Fibroblast of peridontal ligament (primary cell): ENCODE data around the gene PAQR5.
A peak's percentile ranks its signal among the peaks of the same experiment; 100 is the strongest.

Source experiments
- DNase-seq: peaks from one replicate; pipeline ENCODE4 v3.0.0-alpha.2; 2010; ENCODE audit errors: extremely low read depth

The PAQR5 gene

DNA sequence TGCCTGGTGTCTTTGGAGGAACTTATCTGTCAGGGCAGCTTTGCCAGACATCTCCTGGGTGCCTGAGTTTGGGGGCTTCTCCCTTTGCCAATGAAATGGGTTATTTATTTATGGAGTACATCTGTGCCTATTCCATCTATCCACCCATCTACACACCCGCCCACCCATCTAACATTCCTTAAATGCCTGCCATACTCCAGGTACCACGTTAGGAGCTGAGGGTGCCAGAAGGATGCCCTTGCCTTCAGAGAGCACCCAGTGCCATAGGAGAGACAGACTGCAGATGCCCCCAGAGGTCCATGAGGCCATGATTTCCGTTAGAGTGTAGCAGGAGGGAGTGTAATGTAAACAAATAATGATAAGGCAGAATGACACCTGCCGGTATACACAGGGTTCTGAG, 93.6 kb downstream of the PAQR5 start:
- DNase-seq = no peak

DNA sequence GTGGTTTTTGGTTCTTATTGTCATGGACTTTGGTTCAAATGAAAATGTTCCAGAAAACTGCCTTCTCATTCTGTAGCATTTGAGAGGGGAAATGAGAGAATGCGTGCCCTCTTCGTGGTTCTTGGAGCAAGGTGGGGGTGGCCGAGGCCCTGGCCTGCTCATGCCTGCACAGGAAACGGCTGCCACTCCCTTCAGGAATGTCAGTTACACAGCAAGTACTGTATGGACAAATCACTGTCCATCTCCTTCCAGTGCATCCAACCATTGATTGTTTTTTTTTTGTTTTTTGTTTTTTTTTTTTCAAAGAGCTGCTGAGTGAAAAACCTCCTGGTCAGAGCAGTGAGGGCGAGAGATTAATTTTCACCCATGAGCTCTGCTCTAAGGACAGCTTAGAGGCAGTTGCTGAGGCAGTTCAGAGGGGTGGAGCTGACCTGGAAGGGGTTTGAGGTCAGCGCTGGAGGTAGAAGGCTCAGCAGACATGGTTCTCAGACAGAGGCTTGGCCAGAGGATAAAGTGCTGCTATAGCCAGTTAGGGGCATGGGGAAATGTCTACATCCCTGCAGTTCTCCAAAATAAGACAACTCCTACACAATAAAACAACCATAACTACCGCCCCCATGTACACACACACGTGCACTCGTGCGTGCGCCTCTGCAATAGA, 95.2 kb downstream of the PAQR5 start:
- no peak for DNase-seq

DNA sequence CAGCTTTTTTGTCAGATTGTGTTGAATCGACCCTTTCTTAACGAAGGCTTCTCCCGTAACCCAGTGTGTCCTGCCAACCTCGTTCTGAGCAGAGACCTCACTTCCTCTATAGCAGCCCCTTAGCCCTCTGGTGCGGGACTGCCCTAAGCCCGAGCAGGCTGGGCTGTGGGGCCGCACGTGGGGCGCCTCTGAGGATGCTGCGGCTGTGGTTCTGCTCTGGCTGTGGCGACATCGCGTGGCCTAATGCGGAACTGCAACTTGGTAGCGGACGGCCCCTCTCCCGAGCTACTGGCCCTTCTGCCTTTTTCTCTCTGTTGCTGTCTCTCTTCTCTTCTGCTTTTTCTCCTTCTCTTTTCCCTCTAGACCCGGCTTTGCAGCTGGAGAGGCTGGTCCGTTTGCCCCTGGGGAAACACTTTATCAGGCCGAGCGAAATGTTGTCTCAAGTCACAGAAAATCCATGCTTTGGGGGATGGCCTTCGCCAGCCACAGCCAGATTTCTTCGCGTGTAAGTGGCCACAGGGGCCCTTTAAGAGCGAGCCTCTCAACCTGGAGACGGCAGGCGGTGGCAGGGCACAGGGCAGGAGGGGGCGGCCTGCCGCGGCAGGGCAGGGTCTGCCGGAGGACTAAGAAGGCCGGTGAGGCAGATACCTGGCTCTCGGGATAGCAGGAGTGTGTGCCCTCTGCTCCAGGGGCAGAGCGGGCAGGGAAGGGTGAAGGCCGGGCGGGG, 96.0 kb downstream of the PAQR5 start:
- DNase-seq = peak; percentile 71

DNA sequence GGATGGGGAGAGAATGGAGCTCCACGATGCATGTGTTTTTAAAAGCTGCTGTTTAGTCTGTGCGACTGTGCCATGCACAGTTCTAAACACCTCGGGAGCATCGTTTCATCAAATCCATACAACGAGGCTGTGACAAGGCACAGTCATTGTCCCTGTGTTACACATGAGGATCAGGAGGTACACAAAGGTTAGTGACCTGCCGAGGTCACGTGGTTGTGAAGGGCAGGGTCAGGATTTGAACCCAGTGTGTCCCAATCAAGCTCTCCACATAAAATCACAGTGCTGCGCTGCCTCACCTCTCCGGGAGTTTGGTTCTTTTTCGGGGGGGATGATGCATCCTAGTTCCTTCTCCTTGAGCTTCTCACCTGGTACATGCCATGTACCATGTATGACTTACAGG, 96.7 kb downstream of the PAQR5 start:
- no peak for DNase-seq

DNA sequence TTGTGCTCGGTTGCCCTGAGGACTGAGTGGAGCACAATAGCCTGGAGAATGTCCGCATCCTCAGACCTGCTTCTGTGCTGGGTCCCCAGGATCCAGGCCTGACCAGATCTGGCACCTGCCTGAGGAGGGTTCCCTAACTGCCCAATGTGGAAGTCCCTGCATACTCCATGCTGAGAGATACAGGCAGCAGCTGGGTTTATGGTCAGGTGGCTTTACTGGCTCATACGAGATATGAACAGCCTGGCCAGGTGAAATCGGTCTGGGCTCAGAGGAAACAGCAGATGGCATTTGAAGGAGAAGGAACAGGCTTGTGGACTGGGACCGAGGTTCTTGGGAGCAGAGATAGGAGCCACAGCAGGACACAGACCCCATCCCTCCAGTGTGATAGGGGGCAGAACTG, 97.3 kb downstream of the PAQR5 start:
- no peak for DNase-seq

DNA sequence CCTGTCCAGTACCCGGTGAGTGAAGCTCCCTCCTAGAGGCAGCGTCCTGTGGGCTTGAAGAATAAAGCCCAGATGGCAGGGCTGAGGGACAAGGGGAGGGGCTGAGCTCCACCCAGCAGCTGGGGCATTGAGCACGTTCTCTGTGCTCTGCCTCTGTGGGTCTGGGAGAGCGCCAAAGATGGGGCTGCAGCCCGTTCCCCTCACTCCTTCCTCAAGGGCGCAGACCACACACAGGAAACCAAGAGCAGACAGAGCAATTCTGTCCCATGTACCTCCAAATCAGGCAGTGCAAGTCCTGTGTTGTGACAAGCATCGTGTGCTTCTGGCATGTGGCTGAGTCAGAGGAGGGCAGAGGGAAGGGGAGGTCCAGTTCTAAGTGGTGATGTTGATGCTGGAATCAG, 99.8 kb downstream of the PAQR5 start:
- peak; percentile 40 for DNase-seq

DNA sequence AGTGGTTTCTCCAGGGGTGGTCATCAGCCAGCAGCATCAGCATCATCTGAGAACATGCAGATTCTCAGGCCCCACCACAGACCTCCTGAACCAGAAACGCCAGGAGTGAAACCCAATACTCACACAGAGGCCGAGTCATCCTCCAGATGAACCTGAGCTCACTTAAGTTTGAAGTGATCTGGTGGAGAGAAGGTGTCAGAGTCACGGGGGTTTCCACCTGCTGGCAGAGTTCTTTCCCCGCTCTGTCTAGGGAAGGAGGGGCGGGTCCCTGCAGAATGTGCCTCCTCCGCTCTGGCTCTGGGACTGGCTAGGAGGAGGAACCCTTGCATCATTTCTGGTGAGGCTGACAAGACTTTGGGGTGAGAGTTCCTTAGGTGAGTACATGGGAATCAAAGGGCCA, 102.1 kb downstream of the PAQR5 start:
- DNase-seq = no peak

DNA sequence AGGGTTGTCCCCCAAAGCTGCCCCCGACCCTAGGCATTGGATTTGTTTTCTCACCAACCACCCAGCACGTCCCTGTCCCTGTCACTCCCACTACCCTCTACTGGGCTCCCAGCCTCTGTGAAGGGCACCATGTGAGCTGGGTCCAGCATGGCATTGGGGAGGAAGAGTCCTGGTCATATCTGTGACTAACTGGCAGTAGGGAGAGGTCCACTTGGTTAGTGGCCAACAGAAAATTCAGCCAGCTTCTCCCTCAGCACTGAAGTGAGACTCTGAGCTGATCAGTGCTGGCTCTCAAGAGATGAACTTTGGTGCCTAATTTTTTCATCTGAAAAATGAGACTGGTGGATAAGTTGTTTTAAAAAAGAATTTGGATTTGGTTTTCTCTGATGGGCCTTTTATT, 104.1 kb downstream of the PAQR5 start:
- DNase-seq = no peak

DNA sequence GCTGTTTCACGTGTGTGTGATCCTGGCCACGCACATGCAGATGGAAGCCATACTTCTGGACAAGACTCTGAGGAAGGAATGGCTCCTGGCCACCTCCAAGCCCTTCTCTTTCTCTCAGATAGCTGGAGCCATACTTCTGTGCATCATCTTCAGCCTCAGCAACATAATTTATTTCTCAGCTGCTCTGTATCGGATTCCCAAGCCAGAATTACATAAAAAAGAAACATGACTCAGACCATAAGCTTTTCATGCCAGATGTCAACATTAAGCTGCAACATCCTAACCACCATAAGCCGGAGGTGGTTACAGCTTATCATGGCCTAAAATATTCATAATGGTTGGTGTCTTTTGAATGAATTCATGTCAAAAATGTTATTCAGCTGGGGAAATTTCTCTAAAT, 104.9 kb downstream of the PAQR5 start:
- peak; percentile 93 for DNase-seq

DNA sequence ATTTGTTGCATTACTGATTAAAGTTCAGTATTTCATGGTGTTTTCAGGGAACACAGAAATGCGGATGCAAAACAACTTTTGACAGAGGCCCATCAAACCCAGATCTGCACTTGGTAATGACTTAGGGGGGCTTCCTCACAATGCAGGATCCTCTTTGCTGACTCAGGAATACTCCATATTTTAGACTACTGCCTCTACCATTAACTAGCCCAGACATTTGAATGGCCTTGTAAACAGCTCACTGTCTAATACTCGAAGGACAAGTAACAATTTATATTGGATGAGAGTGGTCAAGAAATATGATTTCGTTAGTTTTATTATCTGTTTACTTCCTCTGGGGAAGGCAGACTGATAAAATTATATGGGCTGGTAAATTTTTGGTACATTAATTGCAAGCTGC, 106.4 kb downstream of the PAQR5 start:
- DNase-seq = no peak

DNA sequence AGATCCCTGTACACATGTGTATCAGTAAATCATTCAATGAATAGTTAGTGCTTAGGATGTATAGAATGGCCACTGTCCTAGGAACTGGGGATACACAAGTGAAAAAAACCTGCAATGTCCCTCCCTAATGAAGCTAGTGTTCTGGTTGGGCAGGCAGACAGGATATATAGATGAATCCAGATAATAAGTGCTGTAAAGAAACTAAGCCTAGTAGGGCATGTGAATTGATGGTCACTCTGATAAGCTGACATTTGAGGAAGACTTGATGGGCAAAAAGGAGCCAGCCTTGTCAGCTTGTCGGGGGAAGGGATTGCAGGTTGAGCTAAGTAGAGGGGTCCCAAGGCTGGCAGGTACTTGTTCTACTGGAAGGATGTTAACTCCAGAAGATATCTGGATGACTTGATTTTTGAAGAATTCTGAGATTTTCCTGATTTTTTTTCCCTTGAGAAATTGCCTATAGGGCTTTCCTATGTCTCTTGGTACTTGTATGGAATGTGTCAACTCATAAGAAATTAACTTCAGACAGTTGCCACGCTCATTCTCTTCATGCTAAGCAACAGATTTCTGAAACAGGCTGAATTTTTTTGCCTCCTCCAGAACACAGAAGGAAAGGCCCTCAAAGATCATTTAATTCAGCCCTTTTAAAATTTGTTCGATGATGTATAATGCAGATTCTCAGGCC, 109.1 kb downstream of the PAQR5 start:
- no peak for DNase-seq

DNA sequence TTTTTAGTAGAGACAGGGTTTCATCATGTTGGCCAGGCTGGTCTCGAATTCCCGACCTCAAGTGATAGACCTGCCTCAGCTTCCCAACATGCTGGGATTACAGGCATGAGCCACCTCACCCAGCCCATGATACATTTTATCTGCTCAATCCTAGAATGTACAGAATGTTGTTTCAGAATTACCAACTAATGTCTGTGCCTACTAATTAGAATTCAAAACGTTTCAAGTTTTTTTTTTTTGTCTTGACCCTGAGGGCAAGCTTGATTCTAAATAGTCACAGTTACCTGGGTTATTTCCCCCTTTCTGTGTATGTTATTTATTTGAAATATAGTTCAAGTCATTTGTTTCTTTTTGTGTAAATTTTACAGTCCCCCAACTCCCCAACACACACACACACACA, 110.1 kb downstream of the PAQR5 start:
- no peak for DNase-seq

DNA sequence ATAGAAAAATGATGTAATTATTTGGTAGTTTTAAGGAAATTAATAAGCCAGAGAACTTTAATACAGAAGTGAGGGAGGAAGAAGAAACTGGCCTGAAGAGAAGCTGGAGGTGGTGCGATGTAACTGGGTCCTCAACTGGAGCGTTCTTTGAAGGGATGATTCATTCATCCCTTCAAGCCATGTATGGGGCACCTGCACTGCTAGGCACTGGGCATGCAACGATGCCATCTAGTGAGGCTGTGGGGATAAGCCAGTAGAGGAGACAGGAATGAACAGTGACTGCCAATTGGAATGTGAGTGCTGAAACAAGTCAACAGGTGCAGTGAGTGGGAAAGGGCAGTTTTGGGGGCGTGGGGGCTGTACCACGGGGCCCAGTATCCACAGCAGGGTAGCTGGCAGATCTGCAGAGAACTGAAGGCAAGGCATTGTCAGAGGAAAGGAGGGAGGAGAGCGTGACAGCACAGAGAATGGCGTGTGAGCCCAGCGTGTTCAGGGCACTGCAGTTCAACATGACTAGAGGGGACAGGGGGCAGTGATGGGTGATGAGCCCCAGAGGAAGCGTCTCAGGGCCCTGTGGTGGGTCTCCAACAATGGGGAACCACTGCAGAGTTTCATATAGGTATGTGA, 111.6 kb downstream of the PAQR5 start:
- no peak for DNase-seq

DNA sequence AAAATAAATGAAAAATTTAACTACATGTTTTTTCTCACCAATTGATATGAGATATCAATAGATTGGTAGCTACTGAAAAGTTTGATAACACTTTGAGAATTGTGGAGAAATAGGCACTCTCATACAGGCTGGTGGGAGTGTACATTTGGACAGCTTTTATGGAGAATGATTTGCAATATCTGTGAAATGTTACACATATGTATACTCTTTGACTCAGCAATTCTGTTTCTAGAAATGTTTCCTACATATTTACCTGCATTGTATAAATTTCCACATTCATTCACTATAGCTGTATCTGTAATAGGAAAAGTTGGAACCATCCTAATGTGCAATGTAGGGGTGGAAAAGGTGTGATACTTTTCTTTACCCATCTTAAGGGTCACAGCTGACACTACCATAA, 113.6 kb downstream of the PAQR5 start:
- no peak for DNase-seq

DNA sequence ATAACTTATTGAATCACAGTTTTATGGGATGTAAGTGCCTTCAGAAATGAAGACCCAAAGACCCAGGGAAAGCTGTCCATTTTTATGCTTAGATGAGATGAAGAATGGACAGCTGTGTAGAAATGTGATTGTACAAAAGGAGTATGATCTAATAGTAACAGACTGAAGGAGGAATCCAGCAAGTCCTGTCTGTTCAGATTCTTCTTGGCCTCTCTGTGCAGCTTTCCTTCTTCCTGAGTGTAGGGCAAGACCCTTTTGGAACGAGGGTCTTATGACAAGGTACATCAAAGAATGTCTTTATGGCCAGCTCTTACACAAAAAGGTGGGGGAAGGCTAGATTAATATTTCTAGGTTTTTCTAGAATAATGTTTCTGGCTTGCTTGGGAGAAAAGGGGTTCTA, 114.0 kb downstream of the PAQR5 start:
- no peak for DNase-seq

DNA sequence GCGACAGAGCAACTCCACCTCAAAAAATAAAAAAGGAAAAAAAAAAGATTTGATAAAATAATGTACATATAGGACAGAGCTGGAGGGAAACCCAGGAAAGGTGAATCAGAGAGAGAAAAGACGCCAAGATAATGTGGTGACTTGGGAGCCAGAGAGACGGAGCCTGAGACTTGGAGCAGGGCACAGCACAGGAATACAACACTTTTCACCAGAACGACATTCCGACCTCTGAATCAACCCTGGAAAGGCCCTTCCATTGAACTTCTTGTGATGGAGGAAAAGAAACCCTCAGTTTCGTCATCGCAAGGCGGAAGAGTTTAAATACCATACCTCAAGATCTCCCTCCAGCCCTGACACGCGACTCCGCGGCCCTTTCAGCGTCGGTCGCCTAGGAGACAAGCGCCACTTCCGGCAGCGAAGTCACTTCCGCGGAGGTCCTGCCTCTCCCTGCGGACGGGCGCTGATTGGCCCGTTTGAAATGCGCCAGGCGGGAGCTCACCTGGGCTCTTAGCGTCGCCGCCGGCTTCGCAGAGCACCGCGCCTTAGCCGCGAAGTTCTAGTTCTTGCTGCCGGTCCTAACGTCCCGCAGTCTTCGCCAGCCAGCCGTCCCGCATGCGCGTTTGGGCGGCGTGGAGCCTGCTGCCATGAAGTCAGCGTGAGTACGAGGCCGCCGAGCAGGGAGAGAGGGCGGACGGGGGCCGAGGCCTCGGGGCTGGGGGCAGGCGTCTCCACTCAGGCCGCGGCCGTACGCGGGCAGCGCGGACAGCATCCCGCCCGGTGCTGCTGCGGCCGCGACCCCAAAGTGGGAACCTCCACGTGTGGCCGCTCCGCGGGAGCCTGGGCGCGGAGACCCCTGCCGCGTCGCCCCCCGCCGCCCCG, 115.3 kb downstream of the PAQR5 start, which contains the start of gene KIF23:
KIF23 (plus strand) TSS at position 528 of the 879 bp plus-strand sequence; CDS start at position 645, 117 bp downstream.
- peak; percentile 87 for DNase-seq

DNA sequence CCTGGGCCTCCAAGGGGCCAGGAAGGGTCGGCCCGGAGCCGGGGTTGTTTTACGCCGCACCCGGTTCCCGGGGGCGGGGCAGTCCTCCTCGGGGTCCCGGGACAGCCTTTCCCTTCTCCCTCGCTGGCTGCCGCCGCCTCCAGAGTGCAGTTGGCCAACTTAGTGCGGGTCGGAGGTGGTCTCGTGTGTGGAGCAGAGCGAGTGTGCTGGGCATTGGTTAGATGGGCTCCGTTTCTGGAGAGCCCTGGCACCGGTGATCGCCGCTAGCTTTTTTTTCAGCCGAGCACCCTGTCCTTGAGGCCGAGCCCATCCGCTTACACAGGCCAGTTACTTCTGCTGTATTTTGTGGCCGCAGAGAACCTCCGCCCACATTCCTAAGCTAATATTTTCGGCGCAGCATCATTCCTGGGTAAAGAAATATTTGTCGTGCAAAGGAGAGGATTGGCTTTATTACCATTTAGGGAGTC, 116.0 kb downstream of the PAQR5 start:
- peak; percentile 91 for DNase-seq

DNA sequence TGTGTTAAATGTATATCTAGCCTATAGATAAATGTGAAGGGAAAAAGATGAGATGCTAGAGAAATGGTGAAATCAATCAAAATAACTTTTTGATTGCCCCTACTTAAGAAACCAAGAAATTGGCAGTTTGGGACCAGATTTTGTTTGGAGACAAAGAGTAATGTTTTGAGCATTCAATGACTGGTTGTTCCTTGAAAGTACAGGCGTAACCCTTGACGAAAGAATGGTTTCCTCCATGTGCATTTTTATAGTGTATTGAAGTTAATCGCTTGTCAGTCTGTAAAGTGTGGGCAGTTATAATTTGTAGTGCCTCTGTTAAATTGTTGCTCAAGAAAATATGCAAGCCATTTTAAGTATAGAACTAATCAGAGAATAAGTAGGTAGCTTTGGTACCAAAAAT, 116.7 kb downstream of the PAQR5 start:
- peak; percentile 39 for DNase-seq

DNA sequence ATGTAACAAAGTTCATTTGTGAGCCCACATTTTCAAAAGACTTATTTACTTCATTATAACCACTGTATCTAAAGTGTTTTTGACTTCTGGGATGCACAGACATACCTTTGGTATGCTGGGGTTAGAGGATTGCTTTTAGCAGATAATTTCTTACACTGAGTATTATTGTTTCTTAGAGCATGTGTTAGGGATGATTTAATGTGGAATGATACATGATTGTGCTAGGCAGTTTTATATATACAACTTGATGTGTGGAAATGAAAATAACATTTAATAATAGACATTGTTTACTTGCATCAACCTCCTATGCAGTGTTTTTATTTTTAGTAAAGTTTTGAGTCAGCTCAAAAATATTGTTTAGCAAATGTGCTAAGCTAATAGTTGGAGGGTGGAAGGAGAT, 118.9 kb downstream of the PAQR5 start:
- DNase-seq = no peak

DNA sequence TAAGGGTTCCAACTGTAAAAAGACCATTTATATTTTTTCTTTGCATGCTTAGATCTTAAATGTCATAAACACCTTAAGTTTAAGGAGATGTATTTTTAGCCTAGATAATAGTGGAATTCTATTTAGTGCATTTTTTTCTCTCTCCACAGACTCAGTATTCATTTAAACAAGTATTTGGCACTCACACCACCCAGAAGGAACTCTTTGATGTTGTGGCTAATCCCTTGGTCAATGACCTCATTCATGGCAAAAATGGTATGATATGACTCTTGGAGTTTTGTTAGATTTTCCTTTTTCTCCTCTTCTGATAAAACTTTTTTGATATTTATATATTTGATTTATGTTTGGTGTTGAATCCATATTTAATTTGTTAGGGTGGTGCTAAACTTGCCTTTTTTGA, 122.8 kb downstream of the PAQR5 start:
- peak; percentile 68 for DNase-seq

DNA sequence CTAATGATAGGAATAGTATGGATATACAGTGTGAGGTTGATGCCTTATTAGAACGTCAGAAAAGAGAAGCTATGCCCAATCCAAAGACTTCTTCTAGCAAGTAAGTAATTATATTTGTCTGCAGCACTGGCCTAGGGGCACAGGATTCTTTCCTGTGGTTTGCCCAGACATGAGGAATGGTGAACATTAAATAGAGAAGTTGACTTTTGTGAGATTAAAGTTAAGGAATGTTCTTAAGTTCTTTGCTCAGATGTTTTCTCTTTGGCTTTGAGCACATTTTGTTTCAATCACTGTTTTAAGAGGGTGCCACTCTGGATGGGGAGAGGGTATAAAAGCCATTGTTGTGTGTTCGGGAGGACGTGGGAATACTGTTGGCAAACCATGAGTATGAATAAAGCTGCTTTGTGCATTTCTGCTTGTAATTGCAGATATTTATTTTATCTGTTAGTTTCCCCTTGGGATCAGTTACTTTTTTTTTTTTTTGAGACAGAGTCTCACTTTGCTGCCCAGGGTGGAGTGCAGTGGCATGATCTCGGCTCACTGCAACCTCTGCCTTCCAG, 123.7 kb downstream of the PAQR5 start:
- peak; percentile 47 for DNase-seq
